ENCODE results near the gene TNFSF13.

The TNFSF13 gene

DNA sequence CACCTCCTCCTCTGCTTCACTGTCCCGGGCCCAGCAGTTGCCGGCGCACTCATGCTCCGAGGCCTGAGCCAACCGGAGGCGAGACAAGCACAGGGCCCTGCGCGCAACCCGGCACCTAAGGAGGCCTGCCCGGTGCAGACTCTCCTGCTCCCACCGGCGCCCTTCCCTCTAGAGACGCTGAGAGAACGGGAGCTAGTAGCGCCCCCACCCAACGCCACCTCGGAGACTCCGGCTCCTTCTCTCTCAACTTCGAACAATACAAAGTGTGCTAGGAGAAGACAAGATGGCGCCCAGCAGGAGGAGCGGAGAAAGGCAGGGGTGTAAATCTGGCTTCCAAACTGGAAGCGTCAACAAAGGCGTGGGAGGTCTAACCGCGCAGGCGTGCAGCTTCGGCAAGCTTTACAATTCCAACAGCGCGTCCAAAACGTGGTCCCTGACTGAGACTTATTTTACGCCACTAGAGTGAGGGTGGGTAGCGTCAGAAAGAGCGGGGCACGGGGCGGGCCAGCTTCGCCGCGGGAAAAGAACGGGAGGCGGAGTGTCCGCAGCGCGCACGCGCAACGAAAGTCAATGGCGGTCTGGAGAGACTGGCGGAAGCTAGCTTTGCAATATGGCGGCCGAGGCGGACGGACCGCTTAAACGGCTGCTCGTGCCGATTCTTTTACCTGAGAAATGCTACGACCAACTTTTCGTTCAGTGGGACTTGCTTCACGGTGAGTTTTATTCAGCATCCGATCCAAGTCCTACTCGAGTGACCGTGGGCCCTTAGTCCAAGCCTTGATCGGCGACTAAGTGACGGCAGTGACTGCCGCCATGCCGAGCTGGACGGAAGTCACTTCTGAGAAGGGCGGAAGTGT is 24.9 kb downstream of the TNFSF13 start, which contains the start of gene MPDU1:
TSS of gene MPDU1 (plus strand) at position 600 of the 857 bp plus-strand sequence. CDS start at position 611, 11 bp downstream.
- Histone ChIP-seq H3K4me3 (ENCODE audit: insufficient read depth, low read depth, low read length) (peak within 1 kb of the TSS; percentile 68), H3K27ac (ENCODE audit: insufficient read depth, low read depth, low read length, poor library complexity, severe bottlenecking) (peak within 1 kb of the TSS; percentile 96), H3K9me3 (ENCODE audit: control insufficient read depth, low read length) (no peaks in the 10 kb centered on the region), H3K36me3 (ENCODE audit: control insufficient read depth, insufficient read depth, low read length) (peaks cover 10% of the 10 kb centered on the region), H3K4me1 (ENCODE audit: control insufficient read depth, insufficient read depth, low read length) (no peaks in the 10 kb centered on the region), H3K27me3 (ENCODE audit: control insufficient read depth, insufficient read depth, low read length, poor library complexity, severe bottlenecking) (no peaks in the 10 kb centered on the region)
- 37 to 39% methylated on average over 69 of the region's 69 CpGs for WGBS, 2 experiments

DNA sequence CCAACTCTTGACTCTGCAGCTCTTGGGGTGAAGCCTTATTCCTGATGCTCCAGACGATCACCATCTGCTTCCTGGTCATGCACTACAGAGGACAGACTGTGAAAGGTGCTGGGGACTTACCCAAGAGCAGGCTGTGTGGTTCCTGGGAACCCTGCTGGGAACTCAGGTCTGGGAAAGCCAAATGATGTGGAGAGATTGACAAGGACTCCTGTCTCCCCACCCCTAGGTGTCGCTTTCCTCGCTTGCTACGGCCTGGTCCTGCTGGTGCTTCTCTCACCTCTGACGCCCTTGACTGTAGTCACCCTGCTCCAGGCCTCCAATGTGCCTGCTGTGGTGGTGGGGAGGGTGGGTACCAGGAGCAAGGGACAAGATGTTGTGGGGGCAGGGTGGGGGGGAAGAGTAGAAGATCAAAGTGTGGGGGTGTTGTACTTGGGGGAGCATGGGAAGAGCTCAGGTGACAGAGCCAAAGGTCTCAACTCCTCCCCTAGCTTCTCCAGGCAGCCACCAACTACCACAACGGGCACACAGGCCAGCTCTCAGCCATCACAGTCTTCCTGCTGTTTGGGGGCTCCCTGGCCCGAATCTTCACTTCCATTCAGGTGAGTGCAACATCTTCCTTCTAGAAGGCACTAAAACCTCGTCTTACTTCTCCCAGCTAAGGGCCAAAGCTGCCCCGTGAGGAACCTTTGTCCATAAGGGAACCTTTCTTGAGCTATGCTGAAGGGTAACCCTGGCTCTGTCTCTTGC is 28.3 kb downstream of the TNFSF13 start:
- no peak overlapping the region for H3K27ac ChIP-seq (ENCODE audit: insufficient read depth, low read depth, low read length, poor library complexity, severe bottlenecking)
- H3K27me3 ChIP-seq (ENCODE audit: control insufficient read depth, insufficient read depth, low read length, poor library complexity, severe bottlenecking): no peaks in the 10 kb centered on the region
- no peaks in the 10 kb centered on the region for H3K9me3 ChIP-seq (ENCODE audit: control insufficient read depth, low read length)
- peaks cover 19% of the 10 kb centered on the region for H3K36me3 ChIP-seq (ENCODE audit: control insufficient read depth, insufficient read depth, low read length)
- 87% methylated on average over 9 of the region's 9 CpGs for WGBS, 2 experiments
- H3K4me3 ChIP-seq (ENCODE audit: insufficient read depth, low read depth, low read length): no peak overlapping the region
- peaks cover 20% of the 10 kb centered on the region for H3K4me1 ChIP-seq (ENCODE audit: control insufficient read depth, insufficient read depth, low read length)

DNA sequence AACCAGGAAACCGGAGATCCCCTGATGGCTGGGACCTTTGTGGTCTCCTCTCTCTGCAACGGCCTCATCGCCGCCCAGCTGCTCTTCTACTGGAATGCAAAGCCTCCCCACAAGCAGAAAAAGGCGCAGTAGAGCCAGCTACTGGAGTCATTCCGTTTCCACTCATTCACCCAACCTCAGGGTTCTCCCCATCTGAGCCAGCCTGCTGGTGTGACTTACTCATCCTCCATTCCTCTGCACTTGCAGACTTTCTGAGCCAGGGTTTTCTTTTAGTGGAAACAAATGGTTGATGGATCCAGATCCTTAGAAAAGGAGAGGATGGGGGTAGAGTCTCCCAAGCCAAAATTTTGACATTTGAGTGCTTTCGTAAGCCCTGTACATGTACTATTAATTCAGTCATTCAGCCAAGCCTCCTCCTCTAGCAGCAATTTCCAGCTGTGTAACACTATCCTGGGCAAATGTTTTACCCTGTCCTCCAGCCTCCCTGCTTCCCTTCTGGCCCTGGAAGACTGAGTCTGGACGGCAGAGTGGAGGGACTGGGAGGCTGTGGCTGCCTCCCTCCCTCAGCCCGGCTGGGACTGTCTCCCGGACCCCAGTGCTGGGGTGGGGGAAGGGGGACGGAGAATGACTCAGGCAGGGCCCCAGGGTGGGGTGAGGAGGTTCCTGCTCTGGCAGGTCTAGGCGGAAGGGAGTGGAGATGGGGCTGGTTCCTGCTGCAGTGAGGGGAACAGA is 29.0 kb downstream of the TNFSF13 start:
- H3K4me3 ChIP-seq (ENCODE audit: insufficient read depth, low read depth, low read length): no peak overlapping the region
- H3K4me1 ChIP-seq (ENCODE audit: control insufficient read depth, insufficient read depth, low read length): peaks cover 22% of the 10 kb centered on the region
- H3K9me3 ChIP-seq (ENCODE audit: control insufficient read depth, low read length): no peaks in the 10 kb centered on the region
- H3K36me3 ChIP-seq (ENCODE audit: control insufficient read depth, insufficient read depth, low read length): peaks cover 27% of the 10 kb centered on the region
- H3K27ac ChIP-seq (ENCODE audit: insufficient read depth, low read depth, low read length, poor library complexity, severe bottlenecking): no peak overlapping the region
- 80 to 87% methylated on average over 12 of the region's 12 CpGs for WGBS, 2 experiments
- H3K27me3 ChIP-seq (ENCODE audit: control insufficient read depth, insufficient read depth, low read length, poor library complexity, severe bottlenecking): no peaks in the 10 kb centered on the region

DNA sequence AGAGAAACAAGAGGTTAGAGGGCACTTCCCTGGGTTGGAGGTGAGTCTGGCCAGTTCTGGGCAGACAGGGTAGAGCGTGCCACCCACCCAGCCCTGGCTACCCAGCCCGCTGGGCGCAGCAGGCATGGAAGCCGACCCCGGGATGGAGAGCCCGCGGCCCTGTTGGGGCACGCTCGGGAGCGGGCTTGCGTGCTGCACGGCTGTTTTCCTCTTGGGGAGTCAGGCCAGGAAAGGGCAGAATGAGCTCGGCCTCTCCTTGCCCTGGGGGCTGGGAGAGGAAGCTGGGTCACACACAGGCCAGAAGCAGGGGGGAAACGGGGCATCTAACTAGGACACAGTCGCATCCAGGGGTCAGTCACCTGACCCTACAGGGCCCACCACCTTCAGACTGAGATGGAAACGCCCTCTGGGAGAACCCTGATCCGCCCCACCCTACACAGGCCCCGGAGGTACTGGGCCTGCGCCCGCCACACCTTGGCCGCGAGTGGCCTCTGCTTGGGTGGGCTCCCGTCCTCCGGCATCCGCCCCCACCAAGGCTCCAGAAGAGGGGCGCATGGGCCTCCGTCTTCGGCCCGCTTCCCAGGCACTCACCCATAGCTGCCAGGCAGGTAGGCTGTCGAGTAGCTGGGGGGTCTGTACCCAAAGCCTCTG is 30.1 kb downstream of the TNFSF13 start:
- no peaks in the 10 kb centered on the region for H3K27me3 ChIP-seq (ENCODE audit: control insufficient read depth, insufficient read depth, low read length, poor library complexity, severe bottlenecking)
- no peaks in the 10 kb centered on the region for H3K9me3 ChIP-seq (ENCODE audit: control insufficient read depth, low read length)
- H3K4me3 ChIP-seq (ENCODE audit: insufficient read depth, low read depth, low read length): peak overlapping the region; percentile 38
- no peak overlapping the region for H3K27ac ChIP-seq (ENCODE audit: insufficient read depth, low read depth, low read length, poor library complexity, severe bottlenecking)
- H3K36me3 ChIP-seq (ENCODE audit: control insufficient read depth, insufficient read depth, low read length): peaks cover 38% of the 10 kb centered on the region
- peaks cover 29% of the 10 kb centered on the region for H3K4me1 ChIP-seq (ENCODE audit: control insufficient read depth, insufficient read depth, low read length)
- 85 to 90% methylated on average over 30 of the region's 30 CpGs for WGBS, 2 experiments

DNA sequence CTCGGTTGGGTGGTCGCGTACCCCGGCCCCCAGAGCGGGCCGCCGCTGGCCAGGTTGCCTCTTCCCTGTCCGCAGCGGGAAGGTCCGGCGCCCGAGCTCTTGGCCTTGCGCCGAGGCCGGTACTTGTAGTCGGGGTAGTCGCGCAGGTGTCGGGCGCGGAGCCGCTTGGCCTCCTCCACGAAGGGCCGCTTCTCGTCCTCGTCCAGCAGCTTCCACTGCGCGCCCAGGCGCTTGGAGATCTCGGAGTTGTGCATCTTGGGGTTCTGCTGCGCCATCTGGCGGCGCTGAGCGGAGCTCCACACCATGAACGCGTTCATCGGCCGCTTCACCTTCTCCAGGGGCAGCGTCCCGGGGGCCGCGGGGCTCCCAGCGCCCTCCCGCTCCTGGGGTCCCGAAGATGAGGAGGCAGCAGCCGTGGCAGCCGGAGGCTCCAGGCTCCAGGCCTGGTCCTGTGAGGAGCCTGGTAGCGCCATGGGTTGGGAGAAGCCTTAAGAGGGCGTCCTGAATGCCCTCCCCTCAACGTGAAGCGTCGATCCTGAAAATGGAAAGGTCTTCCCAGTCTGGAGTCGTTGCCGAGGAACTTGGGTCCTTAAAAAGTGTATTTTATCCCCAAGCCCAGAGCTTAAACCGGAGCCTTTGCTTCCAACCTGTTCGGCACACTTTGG is 30.8 kb downstream of the TNFSF13 start:
- Histone ChIP-seq H3K27me3 (ENCODE audit: control insufficient read depth, insufficient read depth, low read length, poor library complexity, severe bottlenecking) (no peaks in the 10 kb centered on the region), H3K4me1 (ENCODE audit: control insufficient read depth, insufficient read depth, low read length) (peaks cover 29% of the 10 kb centered on the region), H3K9me3 (ENCODE audit: control insufficient read depth, low read length) (no peaks in the 10 kb centered on the region), H3K36me3 (ENCODE audit: control insufficient read depth, insufficient read depth, low read length) (peaks cover 42% of the 10 kb centered on the region), H3K4me3 (ENCODE audit: insufficient read depth, low read depth, low read length) (peak overlapping the region; percentile 38), H3K27ac (ENCODE audit: insufficient read depth, low read depth, low read length, poor library complexity, severe bottlenecking) (peak overlapping the region; percentile 70)
- WGBS, 2 experiments: 49 to 53% methylated on average over 56 of the region's 56 CpGs

DNA sequence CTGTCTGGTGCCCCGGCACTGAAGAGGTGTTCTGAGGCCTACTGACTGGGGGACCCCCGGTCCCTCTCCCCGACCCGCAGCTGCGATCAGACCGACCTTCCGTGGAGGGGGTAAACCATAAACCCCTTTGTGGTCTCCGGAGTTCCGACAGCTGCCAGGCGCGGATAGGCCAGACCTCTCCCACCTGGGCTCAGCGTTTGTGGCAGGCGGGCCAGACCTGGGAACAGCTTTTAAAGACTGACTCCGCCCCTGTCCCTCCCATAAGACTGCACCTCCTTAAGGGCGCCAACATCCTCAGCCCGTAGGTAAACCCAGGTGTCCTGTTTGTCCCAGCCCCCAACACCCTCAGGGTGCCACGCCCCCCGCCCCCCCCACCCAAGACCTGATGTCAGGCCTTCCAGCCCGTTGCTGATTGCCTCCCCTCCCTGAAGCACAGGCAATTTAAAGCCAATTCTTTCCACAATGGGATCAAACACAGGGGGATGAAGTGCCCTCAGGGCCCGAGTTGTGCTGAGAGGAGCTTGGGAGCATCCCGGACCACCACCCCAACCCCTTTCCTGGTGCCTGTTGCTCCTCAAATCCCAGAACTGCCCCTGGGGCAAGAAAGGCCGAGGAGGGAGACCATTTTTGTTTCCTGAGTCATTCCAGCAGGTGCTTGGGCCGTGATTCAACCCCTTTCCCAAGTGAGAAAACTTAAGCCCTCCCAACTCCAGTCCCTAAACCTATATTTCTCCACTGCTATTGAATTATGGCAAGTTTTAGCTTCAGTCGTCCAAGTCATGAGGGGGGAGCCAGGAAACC is 31.5 kb downstream of the TNFSF13 start, which contains the start of gene SOX15:
TSS of gene SOX15 (minus strand) at position 204 of the 801 bp plus-strand sequence. CDS start 418 bp downstream, outside the sequence.
- peaks cover 48% of the 10 kb centered on the region for H3K36me3 ChIP-seq (ENCODE audit: control insufficient read depth, insufficient read depth, low read length)
- peaks cover 29% of the 10 kb centered on the region for H3K4me1 ChIP-seq (ENCODE audit: control insufficient read depth, insufficient read depth, low read length)
- peak within 1 kb of the TSS; percentile 38 for H3K4me3 ChIP-seq (ENCODE audit: insufficient read depth, low read depth, low read length)
- H3K9me3 ChIP-seq (ENCODE audit: control insufficient read depth, low read length): no peaks in the 10 kb centered on the region
- H3K27ac ChIP-seq (ENCODE audit: insufficient read depth, low read depth, low read length, poor library complexity, severe bottlenecking): peak within 1 kb of the TSS; percentile 84
- H3K27me3 ChIP-seq (ENCODE audit: control insufficient read depth, insufficient read depth, low read length, poor library complexity, severe bottlenecking): no peaks in the 10 kb centered on the region
- WGBS, 2 experiments: 58 to 68% methylated on average over 23 to 24 of the region's 24 CpGs

DNA sequence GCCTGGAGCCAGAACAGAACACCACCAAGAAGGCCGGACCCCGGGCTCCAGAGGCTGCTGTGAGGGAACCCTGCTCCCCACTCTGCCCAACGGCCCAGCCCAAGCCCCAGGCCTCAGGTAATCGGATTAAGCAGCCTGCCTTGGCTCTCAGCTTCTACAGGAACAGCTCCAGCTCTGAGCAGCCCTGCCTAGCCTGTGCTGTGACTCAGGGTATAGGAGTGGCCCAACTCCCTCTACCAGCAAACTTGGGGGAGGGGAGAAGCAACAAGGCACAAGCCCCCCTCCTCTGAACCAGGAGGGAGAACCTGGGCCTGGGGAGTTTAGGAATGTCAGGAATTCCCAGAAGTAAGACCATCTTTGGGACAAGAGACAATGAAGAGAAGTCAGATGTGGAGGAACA is 32.2 kb downstream of the TNFSF13 start:
- Histone ChIP-seq H3K4me3 (ENCODE audit: insufficient read depth, low read depth, low read length) (no peak overlapping the region), H3K36me3 (ENCODE audit: control insufficient read depth, insufficient read depth, low read length) (peaks cover 54% of the 10 kb centered on the region), H3K9me3 (ENCODE audit: control insufficient read depth, low read length) (no peaks in the 10 kb centered on the region), H3K4me1 (ENCODE audit: control insufficient read depth, insufficient read depth, low read length) (peaks cover 29% of the 10 kb centered on the region), H3K27me3 (ENCODE audit: control insufficient read depth, insufficient read depth, low read length, poor library complexity, severe bottlenecking) (no peaks in the 10 kb centered on the region), H3K27ac (ENCODE audit: insufficient read depth, low read depth, low read length, poor library complexity, severe bottlenecking) (peak overlapping the region; percentile 84)
- 61 to 62% methylated on average over 4 of the region's 4 CpGs for WGBS, 2 experiments

DNA sequence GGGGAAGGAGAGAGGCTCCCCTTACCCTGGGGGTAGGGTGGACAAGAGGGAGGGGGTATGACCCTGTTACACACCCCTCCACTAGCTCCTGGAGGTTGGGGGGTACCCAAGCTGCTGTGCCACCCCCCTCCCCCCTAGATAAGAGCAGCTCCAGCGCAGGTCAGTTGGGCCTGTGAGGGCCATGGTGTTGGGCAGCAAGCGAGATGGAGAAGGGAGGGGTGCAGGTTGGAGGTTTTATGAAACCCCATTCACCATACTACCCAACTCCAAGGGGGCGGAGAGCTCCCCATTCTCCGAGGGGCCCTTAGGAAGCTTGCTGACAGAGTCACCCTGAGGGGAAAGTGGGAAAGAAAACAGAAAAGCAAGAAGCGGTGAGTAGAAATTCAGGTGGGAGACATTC is 33.0 kb downstream of the TNFSF13 start:
- WGBS, 2 experiments: 86 to 94% methylated on average over 3 to 5 of the region's 5 CpGs

More for the DNA sequence above, 33.0 kb downstream of the TNFSF13 start:
- H3K27me3 ChIP-seq (ENCODE audit: control insufficient read depth, insufficient read depth, low read length, poor library complexity, severe bottlenecking): no peaks in the 10 kb centered on the region
- peaks cover 53% of the 10 kb centered on the region for H3K36me3 ChIP-seq (ENCODE audit: control insufficient read depth, insufficient read depth, low read length)
- H3K9me3 ChIP-seq (ENCODE audit: control insufficient read depth, low read length): no peaks in the 10 kb centered on the region
- H3K4me1 ChIP-seq (ENCODE audit: control insufficient read depth, insufficient read depth, low read length): peaks cover 29% of the 10 kb centered on the region
- no peak overlapping the region for H3K4me3 ChIP-seq (ENCODE audit: insufficient read depth, low read depth, low read length)
- peak overlapping the region; percentile 84 for H3K27ac ChIP-seq (ENCODE audit: insufficient read depth, low read depth, low read length, poor library complexity, severe bottlenecking)
